Measurements from ENCODE around the gene UTP15. TPM values are rescaled to one million over a fixed set of nuclear protein-coding genes. Genes with fewer than 3 reads are reported as not detected.

UTP15 gene
- total and polyA plus RNA-seq, 2 experiments from 2014 or later = 16.5 to 59.0 TPM

DNA sequence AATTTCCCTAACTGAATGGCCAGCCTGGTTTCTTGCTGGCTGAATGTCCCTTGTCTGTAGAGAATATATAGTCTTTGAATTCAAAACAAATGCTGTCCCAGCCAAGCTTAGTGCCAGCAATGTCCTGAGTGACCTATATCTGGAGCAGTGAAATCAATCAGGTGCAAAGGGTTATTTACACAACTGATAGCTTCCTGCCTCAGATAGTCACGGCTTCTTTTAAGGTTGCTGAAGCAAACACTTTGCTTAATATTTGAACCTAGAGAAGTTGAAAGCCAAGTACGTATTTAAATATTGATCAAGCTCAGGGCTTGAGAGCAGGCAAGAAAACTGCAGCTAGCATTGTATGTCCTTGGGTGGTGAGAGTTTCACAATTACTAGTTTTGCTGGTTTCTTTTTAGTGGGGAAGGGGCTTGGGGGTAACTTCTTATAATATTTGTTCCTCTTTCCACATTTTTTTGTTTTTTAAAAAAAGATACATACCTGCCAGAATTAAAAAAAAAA, 58.4 kb downstream of the UTP15 start:
- Histone ChIP-seq H3K4me3 (no peak overlapping the region), H3K79me2 (replicated peaks; ENCODE audit: insufficient read depth) (no peaks in the 10 kb centered on the region), H3K27me3 (ENCODE audit: insufficient read depth) (peaks cover 37% of the 10 kb centered on the region), H3K4me1 (ENCODE audit: insufficient read depth) (peaks cover 30% of the 10 kb centered on the region), H3K27ac (ENCODE audit: low read depth) (no peak overlapping the region), H3F3A (replicated peaks; ENCODE audit: low read depth) (peaks cover 7% of the 10 kb centered on the region; the same call in 1 of the 2 replicates), H3K36me3 (ENCODE audit: insufficient read depth) (no peaks in the 10 kb centered on the region), H2AFZ (peak overlapping the region; percentile 84; the same call in 1 of the 2 replicates), H3K4me2 (no peak overlapping the region), H3K9me2 (ENCODE audit: insufficient read depth) (no peaks in the 10 kb centered on the region), H4K20me1 (replicated peaks; ENCODE audit: insufficient read depth) (no peaks in the 10 kb centered on the region)
- ATAC-seq = no peak
- H3K27ac Mint-ChIP-seq = no peak overlapping the region
- no peak overlapping the region for H3K4me3 Mint-ChIP-seq
- H3K27me3 Mint-ChIP-seq (ENCODE audit: insufficient read depth, low read depth, poor library complexity) = peaks cover 14% of the 10 kb centered on the region
- peaks cover 19% of the 10 kb centered on the region for H3K4me1 Mint-ChIP-seq
- TF ChIP-seq EZH2 (IDR thresholded peaks at IDR 0.05; ENCODE audit: low read depth, unreplicated experiment) (no peak), NANOG (IDR thresholded peaks at IDR 0.05; ENCODE audit: borderline replicate concordance) (no peak), ZNF331 (CRISPR knock-in tag; IDR thresholded peaks at IDR 0.05; ENCODE audit: low read depth) (no peak), EZH2phosphoT487 (IDR thresholded peaks at IDR 0.05; ENCODE audit: unreplicated experiment) (no peak), JUNB (IDR thresholded peaks at IDR 0.05; ENCODE audit: unreplicated experiment) (no peak), STAT1 (IDR thresholded peaks at IDR 0.05; ENCODE audit: unreplicated experiment) (no peak), POLR2AphosphoS5 (IDR thresholded peaks at IDR 0.05; ENCODE audit: low read depth) (no peak), ZNF114 (CRISPR knock-in tag; IDR thresholded peaks at IDR 0.05) (no peak), CREB1 (CRISPR knock-in tag; IDR thresholded peaks at IDR 0.05; ENCODE audit: low read depth) (no peak)
- TF ChIP-seq, protein P1, sequence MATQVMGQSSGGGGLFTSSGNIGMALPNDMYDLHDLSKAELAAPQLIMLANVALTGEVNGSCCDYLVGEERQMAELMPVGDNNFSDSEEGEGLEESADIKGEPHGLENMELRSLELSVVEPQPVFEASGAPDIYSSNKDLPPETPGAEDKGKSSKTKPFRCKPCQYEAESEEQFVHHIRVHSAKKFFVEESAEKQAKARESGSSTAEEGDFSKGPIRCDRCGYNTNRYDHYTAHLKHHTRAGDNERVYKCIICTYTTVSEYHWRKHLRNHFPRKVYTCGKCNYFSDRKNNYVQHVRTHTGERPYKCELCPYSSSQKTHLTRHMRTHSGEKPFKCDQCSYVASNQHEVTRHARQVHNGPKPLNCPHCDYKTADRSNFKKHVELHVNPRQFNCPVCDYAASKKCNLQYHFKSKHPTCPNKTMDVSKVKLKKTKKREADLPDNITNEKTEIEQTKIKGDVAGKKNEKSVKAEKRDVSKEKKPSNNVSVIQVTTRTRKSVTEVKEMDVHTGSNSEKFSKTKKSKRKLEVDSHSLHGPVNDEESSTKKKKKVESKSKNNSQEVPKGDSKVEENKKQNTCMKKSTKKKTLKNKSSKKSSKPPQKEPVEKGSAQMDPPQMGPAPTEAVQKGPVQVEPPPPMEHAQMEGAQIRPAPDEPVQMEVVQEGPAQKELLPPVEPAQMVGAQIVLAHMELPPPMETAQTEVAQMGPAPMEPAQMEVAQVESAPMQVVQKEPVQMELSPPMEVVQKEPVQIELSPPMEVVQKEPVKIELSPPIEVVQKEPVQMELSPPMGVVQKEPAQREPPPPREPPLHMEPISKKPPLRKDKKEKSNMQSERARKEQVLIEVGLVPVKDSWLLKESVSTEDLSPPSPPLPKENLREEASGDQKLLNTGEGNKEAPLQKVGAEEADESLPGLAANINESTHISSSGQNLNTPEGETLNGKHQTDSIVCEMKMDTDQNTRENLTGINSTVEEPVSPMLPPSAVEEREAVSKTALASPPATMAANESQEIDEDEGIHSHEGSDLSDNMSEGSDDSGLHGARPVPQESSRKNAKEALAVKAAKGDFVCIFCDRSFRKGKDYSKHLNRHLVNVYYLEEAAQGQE (IDR thresholded peaks at IDR 0.05; ENCODE audit: unreplicated experiment) = no peak
- H3K36me3 Mint-ChIP-seq (ENCODE audit: low read depth) = no peaks in the 10 kb centered on the region
- no peaks in the 10 kb centered on the region for H3K9me3 Mint-ChIP-seq
- DNase-seq (ENCODE audit: low spot score) = no peak

DNA sequence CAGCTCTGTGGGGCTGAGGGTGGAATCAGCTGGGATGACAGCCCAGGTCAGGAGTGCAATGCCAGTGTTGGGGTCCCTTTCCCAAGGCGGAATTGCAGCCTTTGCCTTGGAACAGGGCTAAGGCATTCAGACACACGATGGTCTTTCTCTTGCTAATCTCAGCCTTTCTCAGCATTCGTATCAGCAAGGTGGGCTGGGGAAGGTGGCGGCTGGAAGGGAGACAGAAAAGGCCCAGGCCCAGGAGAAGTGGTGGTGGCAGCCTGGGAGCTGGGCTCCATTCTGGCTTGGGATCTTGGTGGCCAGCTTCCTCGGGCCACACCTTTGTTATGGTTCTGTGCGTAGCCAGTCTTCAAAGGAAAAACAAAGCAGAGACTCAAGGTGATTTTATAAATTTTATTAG, 59.3 kb downstream of the UTP15 start:
- H3K79me2 ChIP-seq (replicated peaks; ENCODE audit: insufficient read depth) = no peaks in the 10 kb centered on the region
- H3K4me3 ChIP-seq = 0 out of 2 replicates have a peak overlapping the region, but pooled peaks have one; percentile 75
- H3K4me2 ChIP-seq = peak overlapping the region; percentile 93
- Mint-ChIP-seq H3K9me3 (no peaks in the 10 kb centered on the region), H3K4me1 (peaks cover 19% of the 10 kb centered on the region), H3K27me3 (ENCODE audit: insufficient read depth, low read depth, poor library complexity) (peaks cover 15% of the 10 kb centered on the region), H3K27ac (no peak overlapping the region), H3K36me3 (ENCODE audit: low read depth) (no peaks in the 10 kb centered on the region), H3K4me3 (peak overlapping the region; percentile 51; the same call in 2 of the 3 replicates)
- H3F3A ChIP-seq (replicated peaks; ENCODE audit: low read depth) = peaks cover 7% of the 10 kb centered on the region; the same call in 1 of the 2 replicates
- no peaks in the 10 kb centered on the region for H3K9me2 ChIP-seq (ENCODE audit: insufficient read depth)
- no peaks in the 10 kb centered on the region for H3K36me3 ChIP-seq (ENCODE audit: insufficient read depth)
- DNase-seq (ENCODE audit: low spot score) = peak; percentile 63
- no peak overlapping the region for H3K27ac ChIP-seq (ENCODE audit: low read depth)
- peaks cover 30% of the 10 kb centered on the region for H3K4me1 ChIP-seq (ENCODE audit: insufficient read depth)
- H4K20me1 ChIP-seq (replicated peaks; ENCODE audit: insufficient read depth) = no peaks in the 10 kb centered on the region
- peaks cover 40% of the 10 kb centered on the region for H3K27me3 ChIP-seq (ENCODE audit: insufficient read depth)
- peak; percentile 52 for ATAC-seq
- no peak overlapping the region for H2AFZ ChIP-seq
- TF ChIP-seq, protein P2, sequence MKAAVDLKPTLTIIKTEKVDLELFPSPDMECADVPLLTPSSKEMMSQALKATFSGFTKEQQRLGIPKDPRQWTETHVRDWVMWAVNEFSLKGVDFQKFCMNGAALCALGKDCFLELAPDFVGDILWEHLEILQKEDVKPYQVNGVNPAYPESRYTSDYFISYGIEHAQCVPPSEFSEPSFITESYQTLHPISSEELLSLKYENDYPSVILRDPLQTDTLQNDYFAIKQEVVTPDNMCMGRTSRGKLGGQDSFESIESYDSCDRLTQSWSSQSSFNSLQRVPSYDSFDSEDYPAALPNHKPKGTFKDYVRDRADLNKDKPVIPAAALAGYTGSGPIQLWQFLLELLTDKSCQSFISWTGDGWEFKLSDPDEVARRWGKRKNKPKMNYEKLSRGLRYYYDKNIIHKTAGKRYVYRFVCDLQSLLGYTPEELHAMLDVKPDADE (IDR thresholded peaks at IDR 0.05) = no peak
- TF ChIP-seq, protein P1 (IDR thresholded peaks at IDR 0.05; ENCODE audit: unreplicated experiment) = no peak
- TF ChIP-seq CREB1 (CRISPR knock-in tag; IDR thresholded peaks at IDR 0.05; ENCODE audit: low read depth) (no peak), EZH2 (IDR thresholded peaks at IDR 0.05; ENCODE audit: low read depth, unreplicated experiment) (no peak), STAT1 (IDR thresholded peaks at IDR 0.05; ENCODE audit: unreplicated experiment) (no peak), EZH2phosphoT487 (IDR thresholded peaks at IDR 0.05; ENCODE audit: unreplicated experiment) (no peak), JUNB (IDR thresholded peaks at IDR 0.05; ENCODE audit: unreplicated experiment) (no peak), NANOG (IDR thresholded peaks at IDR 0.05; ENCODE audit: borderline replicate concordance) (no peak)

Measured in GM23338 (cell line).